Mammary epithelial cell (primary cell): ENCODE results near the gene SMARCD3.

Experiments
- EZH2 ChIP-seq: IDR thresholded peaks from 2 replicates; pipeline ENCODE4 v1.6.1; 2012; ENCODE audit warnings: low read length, inconsistent platforms, borderline replicate concordance
- TF ChIP-seq, protein P1 (sequence below), 2 donors: IDR thresholded peaks in 1 of 2; conservative IDR thresholded peaks in 1 of 2; 2 replicates each; pipeline ENCODE4 v1.5.1; 2011 to 2012; ENCODE audit warnings: inconsistent platforms in 2 of 2, low read length in 2 of 2, mild to moderate bottlenecking in 2 of 2, control low read depth in 1 of 2, low read depth in 1 of 2; ENCODE audit not compliant: insufficient read depth in 1 of 2; ENCODE audit errors: extremely low read depth in 1 of 2

DNA sequence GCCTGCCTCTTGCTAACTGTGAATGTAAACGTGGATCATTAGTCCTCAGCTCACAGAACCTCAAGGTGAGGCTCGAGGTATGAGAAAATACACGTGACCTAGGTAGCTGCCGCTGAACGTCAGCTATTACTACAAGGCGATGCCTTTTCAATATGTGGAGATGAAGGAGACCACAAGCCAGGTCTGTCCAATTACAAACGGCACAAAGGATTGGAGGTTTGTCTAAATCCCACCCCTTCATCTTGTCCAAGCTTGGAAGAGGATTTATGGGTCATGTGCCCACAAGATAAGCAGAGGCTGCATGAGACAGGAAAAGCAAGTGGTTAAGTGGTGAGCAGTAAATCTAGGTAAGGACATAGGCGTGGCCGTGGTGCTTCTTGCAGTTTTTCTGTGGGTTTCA, 41.6 kb downstream of the SMARCD3 start:
- TF ChIP-seq, protein P1, sequence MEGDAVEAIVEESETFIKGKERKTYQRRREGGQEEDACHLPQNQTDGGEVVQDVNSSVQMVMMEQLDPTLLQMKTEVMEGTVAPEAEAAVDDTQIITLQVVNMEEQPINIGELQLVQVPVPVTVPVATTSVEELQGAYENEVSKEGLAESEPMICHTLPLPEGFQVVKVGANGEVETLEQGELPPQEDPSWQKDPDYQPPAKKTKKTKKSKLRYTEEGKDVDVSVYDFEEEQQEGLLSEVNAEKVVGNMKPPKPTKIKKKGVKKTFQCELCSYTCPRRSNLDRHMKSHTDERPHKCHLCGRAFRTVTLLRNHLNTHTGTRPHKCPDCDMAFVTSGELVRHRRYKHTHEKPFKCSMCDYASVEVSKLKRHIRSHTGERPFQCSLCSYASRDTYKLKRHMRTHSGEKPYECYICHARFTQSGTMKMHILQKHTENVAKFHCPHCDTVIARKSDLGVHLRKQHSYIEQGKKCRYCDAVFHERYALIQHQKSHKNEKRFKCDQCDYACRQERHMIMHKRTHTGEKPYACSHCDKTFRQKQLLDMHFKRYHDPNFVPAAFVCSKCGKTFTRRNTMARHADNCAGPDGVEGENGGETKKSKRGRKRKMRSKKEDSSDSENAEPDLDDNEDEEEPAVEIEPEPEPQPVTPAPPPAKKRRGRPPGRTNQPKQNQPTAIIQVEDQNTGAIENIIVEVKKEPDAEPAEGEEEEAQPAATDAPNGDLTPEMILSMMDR (conservative IDR thresholded peaks at IDR 0.05 in 1 of 2, IDR thresholded peaks at IDR 0.05 in 1 of 2; ENCODE audit: extremely low read depth in 1 of 2, insufficient read depth in 1 of 2, low read depth in 1 of 2, low read length in 2 of 2), result no peak
- TF ChIP-seq EZH2, result no peak
